Fibroblast of lung (primary cell): ENCODE data around the gene MSANTD3.
"Not testable (repeated sequence)": the region's sequence is repeated elsewhere in the genome, so short reads cannot be mapped to it uniquely, and the experiment has no call there.

ENCODE experiments used
- EZH2 ChIP-seq: IDR thresholded peaks from 2 replicates; pipeline ENCODE4 v1.5.1; 2012; ENCODE audit warnings: low read length, control low read depth, mild to moderate bottlenecking; ENCODE audit errors: missing control alignments
- TF ChIP-seq, protein P1 (sequence below), 2 donors: IDR thresholded peaks in 1 of 2; conservative IDR thresholded peaks in 1 of 2; 1 replicate in 1 of 2; 2 replicates in 1 of 2; pipeline ENCODE4 v1.5.1; 2011 to 2012; ENCODE audit warnings: low read length in 2 of 2, control low read depth in 1 of 2, inconsistent platforms in 1 of 2, low read depth in 1 of 2, mild to moderate bottlenecking in 1 of 2

DNA sequence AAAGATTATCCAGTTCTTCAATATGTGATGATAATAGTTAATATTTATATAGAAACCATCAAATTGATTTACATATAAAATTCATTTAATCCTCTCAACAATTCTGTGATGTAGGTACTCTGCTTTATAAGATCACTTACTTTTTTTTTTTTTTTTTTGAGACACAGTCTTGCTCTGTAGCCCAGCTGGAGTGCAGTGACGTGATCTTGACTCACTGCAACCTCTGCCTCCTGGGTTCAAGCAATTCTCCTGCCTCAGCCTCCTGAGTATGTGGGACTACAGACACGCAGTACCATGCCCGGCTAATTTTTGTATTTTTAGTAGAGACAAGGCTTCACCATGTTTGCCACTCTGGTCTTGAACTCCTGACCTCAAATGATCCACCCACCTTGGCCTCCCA is 5.8 kb upstream of the MSANTD3 start:
- TF ChIP-seq, protein P1, sequence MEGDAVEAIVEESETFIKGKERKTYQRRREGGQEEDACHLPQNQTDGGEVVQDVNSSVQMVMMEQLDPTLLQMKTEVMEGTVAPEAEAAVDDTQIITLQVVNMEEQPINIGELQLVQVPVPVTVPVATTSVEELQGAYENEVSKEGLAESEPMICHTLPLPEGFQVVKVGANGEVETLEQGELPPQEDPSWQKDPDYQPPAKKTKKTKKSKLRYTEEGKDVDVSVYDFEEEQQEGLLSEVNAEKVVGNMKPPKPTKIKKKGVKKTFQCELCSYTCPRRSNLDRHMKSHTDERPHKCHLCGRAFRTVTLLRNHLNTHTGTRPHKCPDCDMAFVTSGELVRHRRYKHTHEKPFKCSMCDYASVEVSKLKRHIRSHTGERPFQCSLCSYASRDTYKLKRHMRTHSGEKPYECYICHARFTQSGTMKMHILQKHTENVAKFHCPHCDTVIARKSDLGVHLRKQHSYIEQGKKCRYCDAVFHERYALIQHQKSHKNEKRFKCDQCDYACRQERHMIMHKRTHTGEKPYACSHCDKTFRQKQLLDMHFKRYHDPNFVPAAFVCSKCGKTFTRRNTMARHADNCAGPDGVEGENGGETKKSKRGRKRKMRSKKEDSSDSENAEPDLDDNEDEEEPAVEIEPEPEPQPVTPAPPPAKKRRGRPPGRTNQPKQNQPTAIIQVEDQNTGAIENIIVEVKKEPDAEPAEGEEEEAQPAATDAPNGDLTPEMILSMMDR (conservative IDR thresholded peaks at IDR 0.05 in 1 of 2, IDR thresholded peaks at IDR 0.05 in 1 of 2; ENCODE audit: low read depth in 1 of 2, low read length in 2 of 2) = not testable (repeated sequence)
- not testable (repeated sequence) for TF ChIP-seq EZH2
